Smooth muscle cell (in vitro differentiated cells): ENCODE measurements around the gene RBM47. TPM values are rescaled to one million over a fixed set of nuclear protein-coding genes. Genes with fewer than 3 reads are reported as not detected.

Experiments
- DNase-seq: peaks from one replicate; lab custom pipeline; 2025; ENCODE audit not compliant: unreplicated experiment; lab: John Stamatoyannopoulos, UW
- H2AFZ ChIP-seq: fragments of 200-600 bp; sonication (generic); 2 replicates; pipeline ENCODE4 v1.6.0; 2016; ENCODE audit warnings: antibody characterized with exemption, low read depth, mild to moderate bottlenecking
- H3F3A ChIP-seq: fragments of 200-600 bp; sonication (generic); 2 replicates; pipeline ENCODE4 v1.6.0; 2017; ENCODE audit warnings: antibody characterized with exemption, low read depth
- H3K27ac ChIP-seq: fragments of 200-600 bp; sonication (generic); 2 replicates; pipeline ENCODE4 v1.5.1; 2016; ENCODE audit warnings: low read depth, mild to moderate bottlenecking
- H3K27me3 ChIP-seq: fragments of 200-600 bp; sonication (generic); 2 replicates; pipeline ENCODE4 v1.6.1; 2016; ENCODE audit warnings: low read depth, mild to moderate bottlenecking
- H3K36me3 ChIP-seq: fragments of 200-600 bp; sonication (generic); 2 replicates; pipeline ENCODE4 v1.5.1; 2016; ENCODE audit warnings: low read depth
- H3K4me1 ChIP-seq: fragments of 200-600 bp; sonication (generic); 2 replicates; pipeline ENCODE4 v1.5.1; 2016; ENCODE audit warnings: low read depth
- H3K4me2 ChIP-seq: fragments of 200-600 bp; sonication (generic); 2 replicates; pipeline ENCODE4 v1.6.0; 2016; ENCODE audit warnings: mild to moderate bottlenecking
- H3K4me3 ChIP-seq: fragments of 200-600 bp; sonication (generic); 2 replicates; pipeline ENCODE4 v1.5.1; 2016; ENCODE audit warnings: mild to moderate bottlenecking
- H3K79me2 ChIP-seq: fragments of 200-600 bp; sonication (generic); 2 replicates; pipeline ENCODE4 v1.6.0; 2016; ENCODE audit warnings: low read depth, mild to moderate bottlenecking
- H3K9ac ChIP-seq: fragments of 200-600 bp; sonication (generic); 2 replicates; pipeline ENCODE4 v1.6.0; 2016; ENCODE audit warnings: low read depth
- H3K9me3 ChIP-seq: fragments of 200-600 bp; sonication (generic); replicated peaks from 2 replicates; pipeline ENCODE4 v1.5.1; 2016; ENCODE audit warnings: low read depth
- H4K20me1 ChIP-seq: fragments of 200-600 bp; sonication (generic); 2 replicates; pipeline ENCODE4 v1.6.0; 2016; ENCODE audit warnings: low read depth
- CTCF ChIP-seq: fragments of 200-600 bp; sonication (generic); IDR thresholded peaks from 2 replicates; pipeline ENCODE4 v1.5.1; 2017; ENCODE audit warnings: borderline replicate concordance, mild to moderate bottlenecking, antibody characterized with exemption; ENCODE audit not compliant: insufficient read depth, poor library complexity, severe bottlenecking
- WGBS: methylation state at CpG from one replicate; pipeline ENCODE4 v1.1.7; 2016; ENCODE audit warnings: low lambda C conversion rate; 5-methylcytosine and 5-hydroxymethylcytosine counted together
- polyA plus RNA-seq: library from polyadenylated mRNA; unstranded; fragments of >200 nt; fragmentation: Nextera tagmentation; extraction: Ambion mirVana; gene quantifications from 2 replicates; pipeline ENCODE4 v1.2.1, GENCODE V29; 2016
- total RNA-seq: library from RNA; depleted of rRNA; stranded (reverse); fragments of >200 nt; gene quantifications from 2 replicates; pipeline ENCODE4 v1.2.3, GENCODE V29; 2014

The RBM47 gene
- total and polyA plus RNA-seq, 2 experiments from 2014 or later: 3.4 to 5.5 TPM

GRCh38 chr4:40606239-40606767, 23.4 kb downstream of the RBM47 start:
- WGBS: 87% methylated on average over 6 of the region's 6 CpGs
- DNase-seq: no peak
- no peak overlapping the region for H3K27ac ChIP-seq
- TF ChIP-seq CTCF: no peak
- H2AFZ ChIP-seq: no peak overlapping the region
- no peaks in the 10 kb centered on the region for H3K27me3 ChIP-seq
- H3K4me2 ChIP-seq: no peak overlapping the region
- H3K9ac ChIP-seq: no peak overlapping the region
- no peaks in the 10 kb centered on the region for H3F3A ChIP-seq
- H3K4me3 ChIP-seq: no peak overlapping the region
- no peaks in the 10 kb centered on the region for H3K36me3 ChIP-seq
- H4K20me1 ChIP-seq: no peaks in the 10 kb centered on the region
- H3K4me1 ChIP-seq: no peaks in the 10 kb centered on the region
- no peaks in the 10 kb centered on the region for H3K9me3 ChIP-seq
- no peaks in the 10 kb centered on the region for H3K79me2 ChIP-seq

GRCh38 chr4:40603281-40603680, 26.4 kb downstream of the RBM47 start:
- Histone ChIP-seq H3F3A (no peaks in the 10 kb centered on the region), H4K20me1 (no peaks in the 10 kb centered on the region), H3K4me3 (no peak overlapping the region), H3K79me2 (peaks cover 2% of the 10 kb centered on the region), H3K36me3 (no peaks in the 10 kb centered on the region), H3K9ac (no peak overlapping the region), H3K27me3 (no peaks in the 10 kb centered on the region), H3K27ac (no peak overlapping the region), H3K4me1 (no peaks in the 10 kb centered on the region), H3K9me3 (no peaks in the 10 kb centered on the region), H3K4me2 (no peak overlapping the region), H2AFZ (no peak overlapping the region)
- no peak for TF ChIP-seq CTCF
- DNase-seq: no peak

- Histone ChIP-seq H3K36me3 (no peaks in the 10 kb centered on the region), H3K4me3 (no peak overlapping the region), H3K27me3 (no peaks in the 10 kb centered on the region), H3K4me2 (no peak overlapping the region), H4K20me1 (no peaks in the 10 kb centered on the region), H3K9me3 (no peaks in the 10 kb centered on the region), H3F3A (no peaks in the 10 kb centered on the region), H3K4me1 (no peaks in the 10 kb centered on the region), H3K27ac (no peak overlapping the region), H3K9ac (no peak overlapping the region), H2AFZ (no peak overlapping the region), H3K79me2 (peaks cover 3% of the 10 kb centered on the region)
- TF ChIP-seq CTCF: no peak
- WGBS: 96% methylated on average over 7 of the region's 7 CpGs
- no peak for DNase-seq
These were observed 28.0 kb downstream of the RBM47 start for GRCh38 chr4:40601641-40602040.

GRCh38 chr4:40600850-40601249, 28.8 kb downstream of the RBM47 start:
- Histone ChIP-seq H3K9ac (no peak overlapping the region), H3K4me2 (no peak overlapping the region), H4K20me1 (no peaks in the 10 kb centered on the region), H3K27me3 (no peaks in the 10 kb centered on the region), H3F3A (no peaks in the 10 kb centered on the region), H3K79me2 (peaks cover 3% of the 10 kb centered on the region), H3K36me3 (no peaks in the 10 kb centered on the region), H3K4me1 (no peaks in the 10 kb centered on the region), H2AFZ (no peak overlapping the region), H3K9me3 (no peaks in the 10 kb centered on the region), H3K27ac (no peak overlapping the region), H3K4me3 (no peak overlapping the region)
- DNase-seq: no peak
- WGBS: 94% methylated on average over 9 of the region's 10 CpGs
- TF ChIP-seq CTCF: no peak
